ENCODE measurements around the gene UNC5A. TPM values are rescaled to one million over a fixed set of nuclear protein-coding genes. Genes with fewer than 3 reads are reported as not detected.

The UNC5A gene
- total and polyA plus RNA-seq, 9 of the 15 experiments (the other 6 are each of a cell fraction or from before 2014, with no cell fraction given) = not detected

GRCh38 chr5:176889321-176890280 is 79.2 kb downstream of the UNC5A start:
- WGBS (ENCODE audit: insufficient coverage, low coverage, missing lambda C conversion rate) = 9% methylated on average over 23 of the region's 24 CpGs
- H3K79me2 ChIP-seq (ENCODE audit: control insufficient read depth, insufficient read depth, low read length) = no peaks in the 10 kb centered on the region
- ChIA-PET POLR2A (interaction anchor here (1.9 kb wide), 1 partner anchor 12 kb away, joined by 4 read pairs; no protein-coding TSS in a partner anchor), CTCF (ENCODE audit: low intra/inter-chr PET ratio) (no interaction called here)
- DNase-seq (ENCODE audit: extremely low read depth in 1 of 4, low spot score in 3 of 4) = no peak
- in situ Hi-C loops (cut with MboI) = no loop called here
- no peak for FAIRE-seq
- no peaks in the 10 kb centered on the region for H3K9me1 ChIP-seq (ENCODE audit: control insufficient read depth, insufficient read depth, low read length)
- no peak for ATAC-seq
- TF ChIP-seq ZNF263 (CRISPR knock-in tag; IDR thresholded peaks at IDR 0.05; ENCODE audit: borderline replicate concordance) (peak; percentile 80), ELK3 (CRISPR knock-in tag; IDR thresholded peaks at IDR 0.05) (no peak)
- peaks cover 0 to 9% of the 10 kb centered on the region in 2 experiments; a peak in 1 of 5 replicates for H3K4me1 ChIP-seq (replicated peaks in 1 of 2; ENCODE audit: control insufficient read depth in 2 of 2, insufficient read depth in 2 of 2, low read length in 2 of 2)
- no peaks in the 10 kb centered on the region for H3K36me3 ChIP-seq (ENCODE audit: control insufficient read depth, insufficient read depth, low read length)
- H3K9ac ChIP-seq (ENCODE audit: insufficient read depth in 1 of 2, low read depth in 2 of 2, low read length in 2 of 2) = no peak overlapping the region
- intact Hi-C loops (cut with micrococcal nuclease) = loop anchor here (10.0 kb wide), 1 partner anchor 225 kb away; no protein-coding TSS in a partner anchor
- H3K27me3 ChIP-seq (ENCODE audit: control insufficient read depth in 2 of 2, insufficient read depth in 2 of 2, low read length in 2 of 2) = peaks cover 30 to 83% of the 10 kb centered on the region in 2 experiments; a peak in 4 of 5 replicates
- no peak overlapping the region for H3K4me2 ChIP-seq (ENCODE audit: insufficient read depth, low read length)
- no TSS peak for BruUV-seq (replicated peaks)
- no peak overlapping the region for H3K27ac ChIP-seq (ENCODE audit: extremely low read depth, low read depth, low read length)
- H4K20me1 ChIP-seq (replicated peaks; ENCODE audit: control insufficient read depth, insufficient read depth, low read length) = no peaks in the 10 kb centered on the region; the same call in none of the 2 replicates
- H2AFZ ChIP-seq (ENCODE audit: low read depth, low read length) = no peak overlapping the region
- no peaks in the 10 kb centered on the region for H3K9me3 ChIP-seq (replicated peaks; ENCODE audit: control insufficient read depth, insufficient read depth, low read depth, low read length)
- H3K4me3 ChIP-seq = no peak overlapping the region
